HCT116 (cell line): Measurements from ENCODE around the gene REPS1. TPM values are rescaled to one million over a fixed set of nuclear protein-coding genes. Genes with fewer than 3 reads are reported as not detected.

Source experiments
- ATAC-seq: fragments of 200-7000 bp; cut with Tn5 transposase; 2 replicates; pipeline ENCODE4 v1.9.1; 2020; ENCODE audit warnings: mild to moderate bottlenecking, moderate library complexity
- BruUV-seq: library from RNA; stranded (reverse); fragments of 400-500 nt; replicated peaks from 2 replicates; lab custom pipeline; 2021; lab: Mats Ljungman, UMichigan
- CTCF ChIA-PET: fragments of 300-600 bp; sonication (Branson Sonifier 250); formaldehyde crosslinking; loops from one replicate; lab custom pipeline; 2021; ENCODE audit warnings: antibody characterized with exemption; lab: Charles Lee
- POLR2A ChIA-PET: fragments of 300-600, 350-600 bp; sonication (Branson Sonifier 250); formaldehyde crosslinking; loops from one replicate; lab custom pipeline; 2021; ENCODE audit warnings: antibody characterized with exemption; lab: Charles Lee
- RAD21 ChIA-PET, 2 experiments: fragments of 300-600 bp; sonication (Branson Sonifier 250); formaldehyde crosslinking; loops; one replicate each; lab custom pipeline; 2023; ENCODE audit warnings: low total read pairs in 2 of 2; ENCODE audit not compliant: uncharacterized antibody in 2 of 2, unreplicated experiment in 2 of 2, low non-redundant PET in 1 of 2; lab: Charles Lee
- DNase-seq: peaks from one replicate; pipeline ENCODE4 v3.0.0-alpha.2; 2010; ENCODE audit warnings: low read depth, low spot score
- H2AFZ ChIP-seq: fragments of 200-600 bp; shearing (Covaris generic), sonication (generic); 2 replicates; pipeline ENCODE4 v1.6.1; 2017; ENCODE audit warnings: low read depth, mixed run types, mixed read lengths, antibody characterized with exemption, low read length; ENCODE audit not compliant: poor library complexity, severe bottlenecking
- H3K27ac ChIP-seq: 2 replicates; pipeline ENCODE4 v1.5.1; 2012; ENCODE audit warnings: low read depth, low read length
- H3K27me3 ChIP-seq: fragments of 200-600 bp; sonication (generic); 2 replicates; pipeline ENCODE4 v1.6.1; 2016; ENCODE audit warnings: mixed run types, low read length, mixed read lengths; ENCODE audit not compliant: insufficient read depth
- H3K36me3 ChIP-seq, 2 experiments: fragments of 200-500 bp in 1 of 2; fragments of 200-600 bp in 1 of 2; sonication (Bioruptor generic) in 1 of 2; sonication (generic) in 1 of 2; 2 replicates each; pipeline versions ENCODE4 v1.5.1 to v1.6.1; 2014 to 2016; ENCODE audit warnings: low read length in 2 of 2, inconsistent platforms in 1 of 2, mixed read lengths in 1 of 2, mixed run types in 1 of 2; ENCODE audit not compliant: insufficient read depth in 2 of 2, control insufficient read depth in 1 of 2
- H3K4me1 ChIP-seq, 2 experiments: fragments of 200-600 bp in 1 of 2; sonication (generic) in 1 of 2; 2 replicates each; pipeline versions ENCODE4 v1.5.1 to v1.6.1; 2012 to 2017; ENCODE audit warnings: low read length in 2 of 2, inconsistent platforms in 1 of 2, mild to moderate bottlenecking in 1 of 2, mixed read lengths in 1 of 2, mixed run types in 1 of 2, moderate library complexity in 1 of 2; ENCODE audit not compliant: insufficient read depth in 2 of 2, control insufficient read depth in 1 of 2
- H3K4me2 ChIP-seq: fragments of 200-600 bp; sonication (generic); 2 replicates; pipeline ENCODE4 v1.6.1; 2017; ENCODE audit warnings: mixed run types, low read length, mixed read lengths
- H3K4me3 ChIP-seq, 2 experiments: fragments of 200-600 bp in 1 of 2; sonication (generic) in 1 of 2; replicated peaks in 1 of 2; 2 replicates each; pipeline ENCODE4 v1.5.1; 2011 to 2016; ENCODE audit warnings: low read length in 2 of 2, control low read depth in 1 of 2, low read depth in 1 of 2, mild to moderate bottlenecking in 1 of 2, mixed read lengths in 1 of 2, mixed run types in 1 of 2
- H3K79me2 ChIP-seq: fragments of 200-600 bp; sonication (generic); 2 replicates; pipeline ENCODE4 v1.6.1; 2017; ENCODE audit warnings: mild to moderate bottlenecking, mixed run types, low read length, moderate library complexity, mixed read lengths; ENCODE audit not compliant: insufficient read depth
- H3K9ac ChIP-seq: fragments of 200-600 bp; sonication (generic); 2 replicates; pipeline ENCODE4 v1.6.1; 2016; ENCODE audit warnings: low read length, mixed read lengths
- H3K9me2 ChIP-seq: fragments of 200-600 bp; sonication (generic), shearing (Covaris generic); 2 replicates; pipeline ENCODE4 v1.6.1; 2017; ENCODE audit warnings: mixed run types, mild to moderate bottlenecking, moderate library complexity; ENCODE audit not compliant: insufficient read depth
- H3K9me3 ChIP-seq, 2 experiments: fragments of 200-500 bp in 1 of 2; fragments of 200-600 bp in 1 of 2; sonication (Bioruptor generic) in 1 of 2; sonication (generic) in 1 of 2; 2 replicates each; pipeline ENCODE4 v1.6.1; 2014 to 2017; ENCODE audit warnings: low read length in 2 of 2, mixed read lengths in 2 of 2, inconsistent platforms in 1 of 2, low read depth in 1 of 2, mild to moderate bottlenecking in 1 of 2, mixed run types in 1 of 2, moderate library complexity in 1 of 2; ENCODE audit not compliant: control insufficient read depth in 1 of 2, insufficient read depth in 1 of 2
- H4K20me1 ChIP-seq: fragments of 200-600 bp; sonication (generic), shearing (Covaris generic); 2 replicates; pipeline ENCODE4 v1.6.1; 2017; ENCODE audit warnings: mixed run types, mild to moderate bottlenecking, moderate library complexity; ENCODE audit not compliant: insufficient read depth
- CEBPB ChIP-seq: IDR thresholded peaks from 2 replicates; pipeline ENCODE4 v1.6.1; 2012; ENCODE audit warnings: low read depth
- EGR1 ChIP-seq: IDR thresholded peaks from 2 replicates; pipeline ENCODE4 v1.6.1; 2012; ENCODE audit warnings: low read depth
- ELF1 ChIP-seq: IDR thresholded peaks from 2 replicates; pipeline ENCODE4 v1.6.1; 2012; ENCODE audit warnings: low read depth, borderline replicate concordance
- EZH2 ChIP-seq: fragments of 200-600 bp; sonication (generic); IDR thresholded peaks from 2 replicates; pipeline ENCODE4 v1.6.1; 2017; ENCODE audit warnings: antibody characterized with exemption, mixed run types
- FOSL1 ChIP-seq: IDR thresholded peaks from 2 replicates; pipeline ENCODE4 v1.6.1; 2012; ENCODE audit warnings: low read depth
- JUND ChIP-seq: IDR thresholded peaks from 2 replicates; pipeline ENCODE4 v1.6.1; 2012
- POLR2A ChIP-seq: IDR thresholded peaks from 2 replicates; pipeline ENCODE4 v1.7.0; 2011; ENCODE audit warnings: borderline replicate concordance; ENCODE audit not compliant: insufficient read depth, insufficient read length; ENCODE audit errors: extremely low read depth
- POLR2AphosphoS5 ChIP-seq: IDR thresholded peaks from 2 replicates; pipeline ENCODE4 v1.6.1; 2011; ENCODE audit warnings: mild to moderate bottlenecking, low read depth, low read length, moderate library complexity
- RAD21 ChIP-seq: IDR thresholded peaks from 2 replicates; pipeline ENCODE4 v1.6.1; 2012; ENCODE audit warnings: low read depth, mild to moderate bottlenecking
- SP1 ChIP-seq: IDR thresholded peaks from 2 replicates; pipeline ENCODE4 v1.6.1; 2012; ENCODE audit warnings: low read depth
- SRF ChIP-seq: IDR thresholded peaks from 2 replicates; pipeline ENCODE4 v1.6.1; 2012; ENCODE audit warnings: low read depth
- TCF7L2 ChIP-seq: IDR thresholded peaks from 2 replicates; pipeline ENCODE4 v1.7.0; 2011; ENCODE audit warnings: borderline replicate concordance, inconsistent platforms; ENCODE audit not compliant: insufficient read depth, insufficient read length; ENCODE audit errors: extremely low read depth
- ZFX ChIP-seq: fragments of 450-650 bp; IDR thresholded peaks from 2 replicates; pipeline ENCODE4 v1.6.1; 2017
- ZNF274 ChIP-seq: fragments of 200-500 bp; sonication (Bioruptor generic); IDR thresholded peaks from 2 replicates; pipeline ENCODE4 v1.6.1; 2014; ENCODE audit warnings: mild to moderate bottlenecking, low read depth, low read length, inconsistent platforms
- intact Hi-C: fragments of 100-400 bp; cut with micrococcal nuclease; formaldehyde crosslinking; loops from 2 replicates; pipeline ENCODE4 v1.10.0; 2022
- total RNA-seq: library from RNA; stranded (reverse); gene quantifications from one replicate; pipeline ENCODE4 v1.2.1, GENCODE V29; 2021; ENCODE audit not compliant: unreplicated experiment
- TF ChIP-seq, protein P1 (sequence below): IDR thresholded peaks from 2 replicates; pipeline ENCODE4 v1.6.1; 2012
- TF ChIP-seq, protein P2 (sequence below): IDR thresholded peaks from 2 replicates; pipeline ENCODE4 v1.6.1; 2011; ENCODE audit warnings: mild to moderate bottlenecking, low read length, moderate library complexity; ENCODE audit not compliant: insufficient replicate concordance; ENCODE audit errors: extremely low read depth
- TF ChIP-seq, protein P3 (sequence below): IDR thresholded peaks from 2 replicates; pipeline ENCODE4 v1.6.1; 2012
- TF ChIP-seq, protein P4 (sequence below), 3 experiments: fragments of 200-600 bp in 1 of 3; sonication (generic) in 1 of 3; IDR thresholded peaks in 2 of 3; conservative IDR thresholded peaks in 1 of 3; 2 replicates each; pipeline ENCODE4 v1.5.1; 2012 to 2017; ENCODE audit warnings: low read depth in 2 of 3, low read length in 2 of 3, antibody characterized with exemption in 1 of 3, borderline replicate concordance in 1 of 3, control low read depth in 1 of 3, mild to moderate bottlenecking in 1 of 3, mixed read lengths in 1 of 3, mixed run types in 1 of 3, moderate library complexity in 1 of 3; ENCODE audit not compliant: insufficient read depth in 1 of 3
- TF ChIP-seq, protein P5 (sequence below): IDR thresholded peaks from 2 replicates; pipeline ENCODE4 v1.6.1; 2012; ENCODE audit warnings: low read depth

The REPS1 gene
- total RNA-seq, 1 experiment from 2014 or later = 52.7 TPM

DNA sequence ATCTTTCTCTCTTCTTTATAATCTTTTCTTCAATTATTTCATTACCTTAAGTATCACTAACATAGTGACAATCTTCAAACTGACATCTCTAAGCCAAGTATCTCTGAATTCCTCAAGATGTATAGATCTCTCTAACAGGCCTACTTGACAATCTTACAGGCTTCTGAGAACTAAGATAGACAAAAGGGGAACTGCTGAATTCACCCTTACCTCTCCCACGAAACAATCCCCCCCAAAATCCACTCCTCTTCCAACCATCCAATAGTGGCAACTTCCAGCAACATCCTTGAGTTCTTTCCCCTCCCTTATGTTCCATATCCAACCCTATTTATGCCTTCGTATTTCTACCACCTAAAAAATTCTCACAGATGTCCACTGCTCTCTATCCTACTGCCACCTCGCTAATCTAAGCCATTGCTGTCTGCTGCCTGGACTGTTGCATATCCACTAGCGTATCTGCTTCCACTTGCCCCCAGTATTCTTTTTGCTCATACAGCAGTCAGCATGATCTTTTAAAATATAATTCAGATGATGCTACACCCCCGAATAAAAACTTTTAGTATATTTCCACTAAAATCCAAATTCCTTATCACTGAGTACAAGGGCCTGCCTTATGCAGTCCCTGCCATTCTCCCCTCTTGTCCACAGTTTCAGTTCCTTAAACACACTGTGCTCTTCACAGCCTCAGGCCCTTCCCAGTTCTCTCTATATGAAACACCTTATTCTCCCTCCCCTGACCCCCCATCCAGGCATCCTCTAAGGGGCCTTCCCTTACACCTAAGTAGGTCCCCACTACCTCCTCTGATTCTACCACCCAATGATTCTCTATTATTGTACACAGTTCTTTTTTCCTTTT lies 8.0 kb downstream of the REPS1 start:
- H3K27me3 ChIP-seq = no peaks in the 10 kb centered on the region
- H3K4me1 ChIP-seq = peaks cover 5 to 12% of the 10 kb centered on the region in 2 experiments; a peak in 3 of 4 replicates
- no peak overlapping the region for H3K9ac ChIP-seq
- ChIA-PET RAD21 (no interaction called here), CTCF (no interaction called here), POLR2A (no interaction called here)
- no peak overlapping the region for H3K27ac ChIP-seq
- peaks cover 99% of the 10 kb centered on the region for H3K79me2 ChIP-seq
- intact Hi-C loops = loop anchor here (10.0 kb wide), 1 partner anchor 385 kb away; no protein-coding TSS in a partner anchor
- no peak overlapping the region for H3K4me2 ChIP-seq
- TF ChIP-seq, protein P1, sequence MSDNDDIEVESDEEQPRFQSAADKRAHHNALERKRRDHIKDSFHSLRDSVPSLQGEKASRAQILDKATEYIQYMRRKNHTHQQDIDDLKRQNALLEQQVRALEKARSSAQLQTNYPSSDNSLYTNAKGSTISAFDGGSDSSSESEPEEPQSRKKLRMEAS = no peak
- TF ChIP-seq FOSL1 = no peak
- TF ChIP-seq POLR2A = no peak
- TF ChIP-seq RAD21 = no peak
- TF ChIP-seq ZNF274 = no peak
- TF ChIP-seq, protein P2, sequence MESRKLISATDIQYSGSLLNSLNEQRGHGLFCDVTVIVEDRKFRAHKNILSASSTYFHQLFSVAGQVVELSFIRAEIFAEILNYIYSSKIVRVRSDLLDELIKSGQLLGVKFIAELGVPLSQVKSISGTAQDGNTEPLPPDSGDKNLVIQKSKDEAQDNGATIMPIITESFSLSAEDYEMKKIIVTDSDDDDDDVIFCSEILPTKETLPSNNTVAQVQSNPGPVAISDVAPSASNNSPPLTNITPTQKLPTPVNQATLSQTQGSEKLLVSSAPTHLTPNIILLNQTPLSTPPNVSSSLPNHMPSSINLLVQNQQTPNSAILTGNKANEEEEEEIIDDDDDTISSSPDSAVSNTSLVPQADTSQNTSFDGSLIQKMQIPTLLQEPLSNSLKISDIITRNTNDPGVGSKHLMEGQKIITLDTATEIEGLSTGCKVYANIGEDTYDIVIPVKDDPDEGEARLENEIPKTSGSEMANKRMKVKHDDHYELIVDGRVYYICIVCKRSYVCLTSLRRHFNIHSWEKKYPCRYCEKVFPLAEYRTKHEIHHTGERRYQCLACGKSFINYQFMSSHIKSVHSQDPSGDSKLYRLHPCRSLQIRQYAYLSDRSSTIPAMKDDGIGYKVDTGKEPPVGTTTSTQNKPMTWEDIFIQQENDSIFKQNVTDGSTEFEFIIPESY = no peak
- no peak for TF ChIP-seq ELF1
- TF ChIP-seq, protein P3, sequence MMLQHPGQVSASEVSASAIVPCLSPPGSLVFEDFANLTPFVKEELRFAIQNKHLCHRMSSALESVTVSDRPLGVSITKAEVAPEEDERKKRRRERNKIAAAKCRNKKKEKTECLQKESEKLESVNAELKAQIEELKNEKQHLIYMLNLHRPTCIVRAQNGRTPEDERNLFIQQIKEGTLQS = no peak
- TF ChIP-seq TCF7L2 = no peak
- TF ChIP-seq EZH2 = no peak
- TF ChIP-seq, protein P4, sequence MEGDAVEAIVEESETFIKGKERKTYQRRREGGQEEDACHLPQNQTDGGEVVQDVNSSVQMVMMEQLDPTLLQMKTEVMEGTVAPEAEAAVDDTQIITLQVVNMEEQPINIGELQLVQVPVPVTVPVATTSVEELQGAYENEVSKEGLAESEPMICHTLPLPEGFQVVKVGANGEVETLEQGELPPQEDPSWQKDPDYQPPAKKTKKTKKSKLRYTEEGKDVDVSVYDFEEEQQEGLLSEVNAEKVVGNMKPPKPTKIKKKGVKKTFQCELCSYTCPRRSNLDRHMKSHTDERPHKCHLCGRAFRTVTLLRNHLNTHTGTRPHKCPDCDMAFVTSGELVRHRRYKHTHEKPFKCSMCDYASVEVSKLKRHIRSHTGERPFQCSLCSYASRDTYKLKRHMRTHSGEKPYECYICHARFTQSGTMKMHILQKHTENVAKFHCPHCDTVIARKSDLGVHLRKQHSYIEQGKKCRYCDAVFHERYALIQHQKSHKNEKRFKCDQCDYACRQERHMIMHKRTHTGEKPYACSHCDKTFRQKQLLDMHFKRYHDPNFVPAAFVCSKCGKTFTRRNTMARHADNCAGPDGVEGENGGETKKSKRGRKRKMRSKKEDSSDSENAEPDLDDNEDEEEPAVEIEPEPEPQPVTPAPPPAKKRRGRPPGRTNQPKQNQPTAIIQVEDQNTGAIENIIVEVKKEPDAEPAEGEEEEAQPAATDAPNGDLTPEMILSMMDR (IDR thresholded peaks at IDR 0.05 in 2 of 3, conservative IDR thresholded peaks at IDR 0.05 in 1 of 3; ENCODE audit: borderline replicate concordance in 1 of 3, insufficient read depth in 1 of 3, low read depth in 2 of 3, low read length in 2 of 3) = no peak
- TF ChIP-seq, protein P5, sequence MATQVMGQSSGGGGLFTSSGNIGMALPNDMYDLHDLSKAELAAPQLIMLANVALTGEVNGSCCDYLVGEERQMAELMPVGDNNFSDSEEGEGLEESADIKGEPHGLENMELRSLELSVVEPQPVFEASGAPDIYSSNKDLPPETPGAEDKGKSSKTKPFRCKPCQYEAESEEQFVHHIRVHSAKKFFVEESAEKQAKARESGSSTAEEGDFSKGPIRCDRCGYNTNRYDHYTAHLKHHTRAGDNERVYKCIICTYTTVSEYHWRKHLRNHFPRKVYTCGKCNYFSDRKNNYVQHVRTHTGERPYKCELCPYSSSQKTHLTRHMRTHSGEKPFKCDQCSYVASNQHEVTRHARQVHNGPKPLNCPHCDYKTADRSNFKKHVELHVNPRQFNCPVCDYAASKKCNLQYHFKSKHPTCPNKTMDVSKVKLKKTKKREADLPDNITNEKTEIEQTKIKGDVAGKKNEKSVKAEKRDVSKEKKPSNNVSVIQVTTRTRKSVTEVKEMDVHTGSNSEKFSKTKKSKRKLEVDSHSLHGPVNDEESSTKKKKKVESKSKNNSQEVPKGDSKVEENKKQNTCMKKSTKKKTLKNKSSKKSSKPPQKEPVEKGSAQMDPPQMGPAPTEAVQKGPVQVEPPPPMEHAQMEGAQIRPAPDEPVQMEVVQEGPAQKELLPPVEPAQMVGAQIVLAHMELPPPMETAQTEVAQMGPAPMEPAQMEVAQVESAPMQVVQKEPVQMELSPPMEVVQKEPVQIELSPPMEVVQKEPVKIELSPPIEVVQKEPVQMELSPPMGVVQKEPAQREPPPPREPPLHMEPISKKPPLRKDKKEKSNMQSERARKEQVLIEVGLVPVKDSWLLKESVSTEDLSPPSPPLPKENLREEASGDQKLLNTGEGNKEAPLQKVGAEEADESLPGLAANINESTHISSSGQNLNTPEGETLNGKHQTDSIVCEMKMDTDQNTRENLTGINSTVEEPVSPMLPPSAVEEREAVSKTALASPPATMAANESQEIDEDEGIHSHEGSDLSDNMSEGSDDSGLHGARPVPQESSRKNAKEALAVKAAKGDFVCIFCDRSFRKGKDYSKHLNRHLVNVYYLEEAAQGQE = no peak
- TF ChIP-seq POLR2AphosphoS5 = no peak
- TF ChIP-seq SRF = no peak
- TF ChIP-seq JUND = no peak
- no peak for TF ChIP-seq EGR1
- no peak for TF ChIP-seq ZFX
- TF ChIP-seq SP1 = no peak
- TF ChIP-seq CEBPB = no peak
- peaks cover 25% of the 10 kb centered on the region; the same call in 1 of the 2 replicates for H4K20me1 ChIP-seq
- no peaks in the 10 kb centered on the region for H3K9me3 ChIP-seq
- H3K36me3 ChIP-seq = no peaks in the 10 kb centered on the region
- DNase-seq (no peak), ATAC-seq (no peak)
- no peaks in the 10 kb centered on the region for H3K9me2 ChIP-seq
- BruUV-seq = no TSS peak
- H3K4me3 ChIP-seq = no peak overlapping the region
- no peak overlapping the region for H2AFZ ChIP-seq
